H1 (cell line): ENCODE results near the gene MAD2L1BP. TPM values are rescaled to one million over a fixed set of nuclear protein-coding genes. Genes with fewer than 3 reads are reported as not detected.

Experiments used
- CTCF ChIA-PET: fragments of 300-600 bp; sonication (Branson Sonifier 250); formaldehyde crosslinking; loops from one replicate; lab custom pipeline; 2021; ENCODE audit not compliant: partially characterized antibody; lab: Charles Lee
- POLR2A ChIA-PET: fragments of 300-600 bp; sonication (Branson Sonifier 250); formaldehyde crosslinking; loops from one replicate; lab custom pipeline; 2021; ENCODE audit warnings: inconsistent platforms; ENCODE audit not compliant: partially characterized antibody; lab: Charles Lee
- DNase-seq, 2 experiments: peaks; one replicate each; pipeline versions ENCODE4 v3.0.0 to v3.0.0-alpha.2; 2010 to 2022; ENCODE audit warnings: low spot score in 2 of 2, low read depth in 1 of 2, mixed read lengths in 1 of 2
- FAIRE-seq: peaks from 2 replicates; lab custom pipeline; 2011; peaks lifted over from hg19 to GRCh38; lab: Jason Lieb, UNC
- H2AFZ ChIP-seq: 2 replicates; pipeline ENCODE4 v1.8.1; 2012; ENCODE audit warnings: low read length, inconsistent platforms
- H2AK5ac ChIP-seq: 2 replicates; pipeline ENCODE4 v1.6.1; 2013; ENCODE audit warnings: low read depth, low read length
- H2BK120ac ChIP-seq: replicated peaks from 2 replicates; pipeline ENCODE3; 2013; ENCODE audit warnings: low read depth, low read length, inconsistent platforms
- H2BK12ac ChIP-seq: 2 replicates; pipeline ENCODE4 v1.6.1; 2013; ENCODE audit warnings: low read depth, low read length
- H2BK15ac ChIP-seq: 2 replicates; pipeline ENCODE4 v1.6.1; 2013; ENCODE audit warnings: low read length
- H2BK20ac ChIP-seq: 2 replicates; pipeline ENCODE4 v1.6.1; 2013; ENCODE audit warnings: low read length
- H2BK5ac ChIP-seq: 2 replicates; pipeline ENCODE4 v1.6.1; 2013; ENCODE audit warnings: low read depth, low read length
- H3K14ac ChIP-seq: 2 replicates; pipeline ENCODE4 v1.6.1; 2013; ENCODE audit warnings: inconsistent platforms; ENCODE audit not compliant: insufficient read length
- H3K18ac ChIP-seq: 2 replicates; pipeline ENCODE4 v1.6.1; 2013; ENCODE audit warnings: low read length; ENCODE audit errors: extremely low read depth
- H3K23ac ChIP-seq: 2 replicates; pipeline ENCODE4 v1.6.1; 2013; ENCODE audit warnings: inconsistent platforms; ENCODE audit not compliant: insufficient read length
- H3K23me2 ChIP-seq: 2 replicates; pipeline ENCODE4 v1.6.1; 2013; ENCODE audit warnings: low read depth, low read length
- H3K27ac ChIP-seq: 2 replicates; pipeline ENCODE4 v1.6.1; 2011; ENCODE audit warnings: low read depth, low read length, inconsistent platforms
- H3K27me3 ChIP-seq, 4 experiments: replicated peaks in 1 of 4; 1 replicate in 1 of 4; 2 replicates in 3 of 4; pipeline versions ENCODE4 v1.6.1 to v1.8.1; 2011 to 2013; ENCODE audit warnings: low read length in 3 of 4, mild to moderate bottlenecking in 3 of 4, inconsistent platforms in 2 of 4, mixed read lengths in 2 of 4, moderate library complexity in 1 of 4; ENCODE audit not compliant: control insufficient read depth in 3 of 4, insufficient read depth in 3 of 4; ENCODE audit errors: extremely low read depth in 1 of 4
- H3K36me3 ChIP-seq, 4 experiments: 2 replicates each; pipeline versions ENCODE4 v1.6.1 to v1.8.1; 2011 to 2013; ENCODE audit warnings: mild to moderate bottlenecking in 4 of 4, low read length in 3 of 4, moderate library complexity in 2 of 4, control low read depth in 1 of 4, inconsistent platforms in 1 of 4; ENCODE audit not compliant: insufficient read depth in 4 of 4, control insufficient read depth in 2 of 4
- H3K4ac ChIP-seq: replicated peaks from 2 replicates; pipeline ENCODE3; 2013; ENCODE audit warnings: low read length, low read depth, mixed read lengths, inconsistent platforms; ENCODE audit not compliant: insufficient read length
- H3K4me1 ChIP-seq, 4 experiments: replicated peaks in 1 of 4; 1 replicate in 1 of 4; 2 replicates in 3 of 4; pipeline versions ENCODE4 v1.6.1 to v1.8.1; 2011 to 2013; ENCODE audit warnings: low read length in 3 of 4, inconsistent platforms in 2 of 4, mixed read lengths in 1 of 4; ENCODE audit not compliant: insufficient read depth in 4 of 4, control insufficient read depth in 3 of 4
- H3K4me2 ChIP-seq, 2 experiments: 2 replicates each; pipeline versions ENCODE4 v1.6.1 to v1.8.1; 2011 to 2013; ENCODE audit warnings: low read depth in 2 of 2, low read length in 2 of 2, control low read depth in 1 of 2, inconsistent platforms in 1 of 2, mild to moderate bottlenecking in 1 of 2; ENCODE audit not compliant: insufficient read depth in 1 of 2
- H3K4me3 ChIP-seq, 4 experiments: fragments of 200-600, 300-600 bp in 1 of 4; sonication (generic), shearing (Covaris generic), sonication (Bioruptor Twin) in 1 of 4; 2 replicates each; pipeline versions ENCODE4 v1.5.1 to v1.8.1; 2011 to 2016; ENCODE audit warnings: low read length in 4 of 4, low read depth in 3 of 4, control low read depth in 2 of 4, inconsistent platforms in 2 of 4, mild to moderate bottlenecking in 2 of 4, mixed read lengths in 1 of 4, moderate library complexity in 1 of 4; ENCODE audit not compliant: insufficient read depth in 2 of 4; ENCODE audit errors: extremely low read depth in 1 of 4
- H3K56ac ChIP-seq: replicated peaks from 2 replicates; pipeline ENCODE3; 2013; ENCODE audit warnings: low read depth, mild to moderate bottlenecking, mixed read lengths, low read length, inconsistent platforms; ENCODE audit not compliant: insufficient read length
- H3K79me1 ChIP-seq: 2 replicates; pipeline ENCODE4 v1.6.1; 2013; ENCODE audit warnings: low read depth, low read length, control low read depth
- H3K79me2 ChIP-seq, 2 experiments: 2 replicates each; pipeline versions ENCODE4 v1.6.1 to v1.8.1; 2012 to 2013; ENCODE audit warnings: low read length in 2 of 2, mild to moderate bottlenecking in 2 of 2, inconsistent platforms in 1 of 2; ENCODE audit not compliant: insufficient read depth in 2 of 2, control insufficient read depth in 1 of 2
- H3K9ac ChIP-seq, 4 experiments: replicated peaks in 1 of 4; 1 replicate in 1 of 4; 2 replicates in 3 of 4; pipeline versions ENCODE4 v1.6.1 to v1.8.1; 2011 to 2013; ENCODE audit warnings: low read depth in 3 of 4, low read length in 3 of 4, control low read depth in 2 of 4, mild to moderate bottlenecking in 2 of 4, moderate library complexity in 2 of 4, inconsistent platforms in 1 of 4; ENCODE audit errors: extremely low read depth in 1 of 4
- H3K9me3 ChIP-seq, 2 experiments: 2 replicates each; pipeline versions ENCODE4 v1.6.1 to v1.8.1; 2012 to 2013; ENCODE audit warnings: mild to moderate bottlenecking in 2 of 2, moderate library complexity in 2 of 2, control low read depth in 1 of 2, inconsistent platforms in 1 of 2, low read depth in 1 of 2, low read length in 1 of 2, mixed read lengths in 1 of 2; ENCODE audit not compliant: insufficient read depth in 2 of 2
- H4K20me1 ChIP-seq, 2 experiments: replicated peaks in 1 of 2; 2 replicates each; pipeline versions ENCODE3 to v1.8.1; 2011 to 2013; ENCODE audit warnings: inconsistent platforms in 2 of 2, low read length in 2 of 2, mild to moderate bottlenecking in 1 of 2; ENCODE audit not compliant: insufficient read depth in 2 of 2, control insufficient read depth in 1 of 2
- H4K5ac ChIP-seq: 2 replicates; pipeline ENCODE4 v1.6.1; 2013; ENCODE audit warnings: low read length, low read depth, mixed read lengths, inconsistent platforms; ENCODE audit not compliant: insufficient read length
- H4K8ac ChIP-seq: 2 replicates; pipeline ENCODE4 v1.8.0; 2013; ENCODE audit warnings: mild to moderate bottlenecking, moderate library complexity, low read length, inconsistent platforms; ENCODE audit not compliant: insufficient read depth; ENCODE audit errors: extremely low read depth
- H4K91ac ChIP-seq: replicated peaks from 2 replicates; pipeline ENCODE3; 2013; ENCODE audit warnings: low read length, mixed read lengths, inconsistent platforms; ENCODE audit not compliant: insufficient read length
- FOSL1 ChIP-seq: IDR thresholded peaks from 2 replicates; pipeline ENCODE4 v1.6.1; 2011; ENCODE audit warnings: mild to moderate bottlenecking, low read depth, low read length, moderate library complexity; ENCODE audit not compliant: insufficient read depth
- KDM1A ChIP-seq: fragments of 200-600, 300-600 bp; sonication (generic); IDR thresholded peaks from 2 replicates; pipeline ENCODE4 v1.7.1; 2016; ENCODE audit warnings: mild to moderate bottlenecking, low read length, borderline replicate concordance
- POLR2A ChIP-seq, 2 experiments: IDR thresholded peaks; 1 replicate in 1 of 2; 2 replicates in 1 of 2; pipeline ENCODE4 v1.6.1; 2011; ENCODE audit warnings: low read depth in 2 of 2, low read length in 2 of 2, mild to moderate bottlenecking in 2 of 2; ENCODE audit errors: control extremely low read depth in 1 of 2
- RFX5 ChIP-seq: IDR thresholded peaks from 2 replicates; pipeline ENCODE4 v1.6.1; 2011; ENCODE audit warnings: low read depth, low read length, improper control_type of control experiment, borderline replicate concordance
- SP4 ChIP-seq: IDR thresholded peaks from 2 replicates; pipeline ENCODE4 v1.6.1; 2012; ENCODE audit warnings: low read length, inconsistent platforms
- WGBS, 2 experiments: shearing (Covaris generic) in 1 of 2; methylation state at CpG; one replicate each; pipeline versions ENCODE4 v1.1.6 to v1.1.7; 2013 to 2015; ENCODE audit warnings: low lambda C conversion rate in 2 of 2, mixed read lengths in 2 of 2, inconsistent platforms in 1 of 2, low coverage in 1 of 2, missing lambda C conversion rate in 1 of 2; ENCODE audit not compliant: insufficient replicate concordance in 2 of 2, insufficient coverage in 1 of 2, insufficient read length in 1 of 2; ENCODE audit errors: extremely low coverage in 1 of 2, missing lambda C conversion rate in 1 of 2; 5-methylcytosine and 5-hydroxymethylcytosine counted together
- polyA plus RNA-seq, 7 experiments: library from polyadenylated mRNA; depleted of rRNA in 3 of 7; stranded (reverse) in 5 of 7; unstranded in 2 of 7; fragments of >200 nt in 5 of 7; fragments of 200-250 nt in 2 of 7; gene quantifications; 1 replicate in 5 of 7; 2 replicates in 1 of 7; 4 replicates in 1 of 7; pipeline versions ENCODE4 v1.2.1 to v1.2.3, GENCODE V29; 2011 to 2013; ENCODE audit warnings: missing spikeins in 2 of 7, mixed read lengths in 2 of 7
- total RNA-seq: library from RNA; stranded (reverse); fragmentation: NEBNext Ultra II Directional; extraction: Animal tissue kit (Norgen Biotek cat#: 25700); gene quantifications from 2 replicates; pipeline ENCODE4 v1.2.1, GENCODE V29; 2021

MAD2L1BP gene
- total and polyA plus RNA-seq, 2 of the 8 experiments (the other 6 are each of a cell fraction or from before 2014, with no cell fraction given), result 35.5 to 70.0 TPM

DNA sequence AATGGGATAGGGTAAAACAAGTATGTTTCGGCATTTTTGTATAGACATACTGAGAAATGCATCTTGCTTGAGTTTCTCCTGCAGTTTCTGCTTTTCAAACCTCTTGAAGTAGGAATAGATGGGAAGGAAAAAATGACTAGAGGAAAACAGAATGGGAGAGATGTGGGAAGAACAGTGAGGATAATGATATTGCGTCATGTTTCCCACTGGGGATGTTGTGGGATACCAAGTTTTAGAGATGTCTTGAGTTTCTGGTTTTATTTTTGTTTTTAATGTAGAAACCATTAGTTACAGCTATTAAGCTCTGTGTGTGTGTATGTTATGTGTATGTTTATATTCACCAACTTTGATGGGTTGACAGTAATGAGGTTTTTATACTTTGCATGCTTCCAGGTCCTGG is 35.0 kb upstream of the MAD2L1BP start:
- Histone ChIP-seq H3K23ac (no peak overlapping the region), H3K9ac (no peak overlapping the region), H2BK120ac (no peak overlapping the region), H3K79me1 (no peaks in the 10 kb centered on the region), H3K14ac (no peak overlapping the region), H3K79me2 (no peaks in the 10 kb centered on the region), H2BK20ac (no peak overlapping the region), H3K36me3 (peaks cover 2 to 13% (median 6%) of the 10 kb centered on the region in 4 experiments; a peak in 5 of 8 replicates), H3K9me3 (no peaks in the 10 kb centered on the region), H3K4ac (no peak overlapping the region), H2AK5ac (no peak overlapping the region), H4K8ac (no peak overlapping the region), H3K4me2 (no peak overlapping the region), H3K27me3 (no peaks in the 10 kb centered on the region), H2BK15ac (no peak overlapping the region), H2BK5ac (no peak overlapping the region), H2BK12ac (no peak overlapping the region), H3K56ac (no peak overlapping the region), H3K27ac (no peak overlapping the region), H3K4me3 (no peak overlapping the region), H4K5ac (no peak overlapping the region), H3K4me1 (no peaks in the 10 kb centered on the region), H4K20me1 (no peaks in the 10 kb centered on the region), H4K91ac (no peak overlapping the region), H3K18ac (no peak overlapping the region), H2AFZ (no peak overlapping the region), H3K23me2 (no peaks in the 10 kb centered on the region)
- CTCF ChIA-PET, result interaction anchor here (0.8 to 1.8 kb wide), 2 partner anchors 10 to 478 kb away, joined by 4 to 5 read pairs; no protein-coding TSS in a partner anchor
- WGBS, 2 experiments, result 87% methylated on average over 2 of the region's 2 CpGs; no CpG with 5 or more reads in 1 of the 2 experiments
- FAIRE-seq (no peak), DNase-seq (no peak)
- TF ChIP-seq KDM1A, result no peak
- TF ChIP-seq POLR2A (IDR thresholded peaks at IDR 0.05; ENCODE audit: control extremely low read depth in 1 of 2, low read depth in 2 of 2, low read length in 2 of 2), result no peak
- no peak for TF ChIP-seq FOSL1
- no peak for TF ChIP-seq SP4
- no peak for TF ChIP-seq RFX5
- POLR2A ChIA-PET, result interaction anchor here (0.6 to 2.2 kb wide), 3 partner anchors 8 to 24 kb away, joined by 3 to 9 read pairs (median 3); no protein-coding TSS in a partner anchor
